Breast epithelium (tissue), 3 donors: ENCODE results near the gene HECTD4.
"Not testable (repeated sequence)": the region's sequence is repeated elsewhere in the genome, so short reads cannot be mapped to it uniquely, and the experiment has no call there.

Experiments used
- CTCF ChIP-seq, 3 donors: fragments of 450-650 bp; IDR thresholded peaks; one replicate each; pipeline ENCODE4 v1.5.1; 2016 to 2017; ENCODE audit warnings: antibody characterized with exemption in 3 of 3, mild to moderate bottlenecking in 3 of 3, moderate library complexity in 3 of 3
- POLR2A ChIP-seq: fragments of 450-650 bp; IDR thresholded peaks from one replicate; pipeline ENCODE4 v1.6.1; 2016; ENCODE audit warnings: antibody characterized with exemption, mild to moderate bottlenecking, moderate library complexity
- POLR2AphosphoS5 ChIP-seq, 3 donors: sonication (generic); formaldehyde crosslinking; IDR thresholded peaks; one replicate each; pipeline ENCODE4 v1.6.1; 2017; ENCODE audit warnings: antibody characterized with exemption in 3 of 3

DNA sequence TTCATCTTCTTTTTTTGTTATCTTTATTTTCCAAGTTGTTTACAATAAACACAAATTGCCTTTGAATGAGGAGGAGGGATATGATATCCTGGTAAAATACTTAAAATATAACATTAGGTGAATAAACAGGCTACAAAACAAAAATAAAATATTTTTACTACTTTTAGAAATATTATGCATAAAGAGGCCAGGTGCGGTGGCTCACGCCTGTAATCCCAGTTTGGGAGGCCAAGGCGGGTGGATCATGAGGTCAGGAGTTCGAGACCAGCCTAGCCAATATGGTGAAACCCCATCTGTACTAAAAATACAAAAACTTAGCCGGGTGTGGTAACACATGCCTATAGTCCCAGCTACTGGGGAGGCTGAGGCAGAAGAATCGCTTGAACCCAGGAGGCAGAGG is 33.3 kb downstream of the HECTD4 start:
- not testable (repeated sequence) for TF ChIP-seq CTCF (IDR thresholded peaks at IDR 0.05); POLR2AphosphoS5 (IDR thresholded peaks at IDR 0.05); POLR2A
